ENCODE data around the gene NEK1. TPM values are rescaled to one million over a fixed set of nuclear protein-coding genes. Genes with fewer than 3 reads are reported as not detected.

The NEK1 gene
- polyA plus RNA-seq, 1 of the 3 experiments (the other 2 are of a cell fraction), result 2.0 TPM

DNA sequence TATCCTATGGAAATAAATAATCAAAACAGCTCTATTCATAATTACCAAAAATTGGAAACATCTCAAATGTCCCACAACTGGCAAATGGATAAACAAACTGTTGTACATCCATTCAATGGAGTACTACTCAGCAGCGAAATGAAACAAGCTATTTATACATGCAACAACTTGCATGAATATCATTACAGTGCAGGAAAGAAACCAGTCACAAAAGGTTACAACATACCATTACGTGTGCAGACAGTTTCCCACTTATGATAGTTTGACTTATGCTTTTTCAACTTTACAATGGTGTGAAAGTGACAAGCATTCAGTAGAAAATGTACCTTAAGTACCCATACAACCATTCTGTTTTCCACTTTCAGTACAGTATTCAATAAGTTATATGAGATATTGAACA lies 82.3 kb downstream of the NEK1 start:
- Histone ChIP-seq H3K36me3 (replicated peaks in 1 of 2; ENCODE audit: control insufficient read depth in 1 of 2, insufficient read depth in 2 of 2, low read length in 1 of 2) (peaks cover 44% of the 10 kb centered on the region in 2 experiments), H3K4me3 (ENCODE audit: low read depth in 2 of 2, low read length in 1 of 2) (no peak overlapping the region), H3K9ac (no peak overlapping the region), H3K27ac (ENCODE audit: low read depth in 2 of 2, low read length in 1 of 2) (no peak overlapping the region), H3K4me1 (ENCODE audit: control insufficient read depth in 1 of 2, insufficient read depth in 2 of 2, low read depth in 1 of 2, low read length in 1 of 2) (no peaks in the 10 kb centered on the region), H3K4me2 (no peak overlapping the region), H2AFZ (ENCODE audit: low read depth) (no peak overlapping the region), H4K20me1 (ENCODE audit: insufficient read depth) (no peaks in the 10 kb centered on the region), H3K27me3 (ENCODE audit: insufficient read depth) (no peaks in the 10 kb centered on the region), H3K9me2 (no peaks in the 10 kb centered on the region), H3K9me3 (no peaks in the 10 kb centered on the region), H3F3A (replicated peaks; ENCODE audit: insufficient read depth) (no peaks in the 10 kb centered on the region), H3K79me2 (ENCODE audit: insufficient read depth) (no peaks in the 10 kb centered on the region)
- DNase-seq, result no peak
- POLR2A ChIA-PET, result no interaction called here
- TF ChIP-seq ELF1 (IDR thresholded peaks at IDR 0.05) (no peak), EZH2phosphoT487 (IDR thresholded peaks at IDR 0.05; ENCODE audit: borderline replicate concordance, low read depth) (no peak), RCOR1 (IDR thresholded peaks at IDR 0.05; ENCODE audit: low read length) (no peak), GABPA (IDR thresholded peaks at IDR 0.05; ENCODE audit: low read depth) (no peak), GATA2 (CRISPR knock-in tag; IDR thresholded peaks at IDR 0.05) (no peak), IRF3 (IDR thresholded peaks at IDR 0.05; ENCODE audit: low read depth, low read length) (no peak), RXRA (IDR thresholded peaks at IDR 0.05; ENCODE audit: borderline replicate concordance, low read depth) (no peak), NRF1 (IDR thresholded peaks at IDR 0.05; ENCODE audit: low read depth, low read length) (no peak), FOXJ3 (CRISPR knock-in tag; IDR thresholded peaks at IDR 0.05) (no peak), USF2 (IDR thresholded peaks at IDR 0.05; ENCODE audit: borderline replicate concordance, low read depth, low read length) (no peak), YY1 (IDR thresholded peaks at IDR 0.05; ENCODE audit: low read depth) (no peak), EP300 (IDR thresholded peaks at IDR 0.05; ENCODE audit: borderline replicate concordance in 1 of 2, low read depth in 1 of 2, low read length in 1 of 2) (no peak)
- TF ChIP-seq, protein P1, sequence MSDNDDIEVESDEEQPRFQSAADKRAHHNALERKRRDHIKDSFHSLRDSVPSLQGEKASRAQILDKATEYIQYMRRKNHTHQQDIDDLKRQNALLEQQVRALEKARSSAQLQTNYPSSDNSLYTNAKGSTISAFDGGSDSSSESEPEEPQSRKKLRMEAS (IDR thresholded peaks at IDR 0.05; ENCODE audit: low read depth), result no peak
- CTCF ChIA-PET, result no interaction called here
- 83% methylated on average over 2 of the region's 2 CpGs for WGBS (ENCODE audit: low lambda C conversion rate)

GRCh38 chr4:169523796-169524195 lies 88.6 kb downstream of the NEK1 start:
- POLR2A ChIA-PET, result no interaction called here
- peaks cover 16 to 21% of the 10 kb centered on the region in 2 experiments for H3K36me3 ChIP-seq (replicated peaks in 1 of 2; ENCODE audit: control insufficient read depth in 1 of 2, insufficient read depth in 2 of 2, low read length in 1 of 2)
- H3F3A ChIP-seq (replicated peaks; ENCODE audit: insufficient read depth), result no peaks in the 10 kb centered on the region
- TF ChIP-seq NRF1 (IDR thresholded peaks at IDR 0.05; ENCODE audit: low read depth, low read length), result no peak
- TF ChIP-seq MEF2A (IDR thresholded peaks at IDR 0.05; ENCODE audit: borderline replicate concordance, low read depth), result no peak
- no peak for TF ChIP-seq MXI1 (IDR thresholded peaks at IDR 0.05; ENCODE audit: low read depth, low read length)
- TF ChIP-seq RCOR1 (IDR thresholded peaks at IDR 0.05; ENCODE audit: low read length), result no peak
- TF ChIP-seq CHD2 (IDR thresholded peaks at IDR 0.05; ENCODE audit: low read length, partially characterized antibody), result no peak
- TF ChIP-seq RXRA (IDR thresholded peaks at IDR 0.05; ENCODE audit: borderline replicate concordance, low read depth), result no peak
- no peak for TF ChIP-seq IRF3 (IDR thresholded peaks at IDR 0.05; ENCODE audit: low read depth, low read length)
- TF ChIP-seq RFX5 (IDR thresholded peaks at IDR 0.05; ENCODE audit: low read length), result no peak
- TF ChIP-seq, protein P2, sequence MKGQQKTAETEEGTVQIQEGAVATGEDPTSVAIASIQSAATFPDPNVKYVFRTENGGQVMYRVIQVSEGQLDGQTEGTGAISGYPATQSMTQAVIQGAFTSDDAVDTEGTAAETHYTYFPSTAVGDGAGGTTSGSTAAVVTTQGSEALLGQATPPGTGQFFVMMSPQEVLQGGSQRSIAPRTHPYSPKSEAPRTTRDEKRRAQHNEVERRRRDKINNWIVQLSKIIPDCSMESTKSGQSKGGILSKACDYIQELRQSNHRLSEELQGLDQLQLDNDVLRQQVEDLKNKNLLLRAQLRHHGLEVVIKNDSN (IDR thresholded peaks at IDR 0.05; ENCODE audit: borderline replicate concordance, low read depth), result no peak
- TF ChIP-seq ZBTB33 (IDR thresholded peaks at IDR 0.05; ENCODE audit: borderline replicate concordance, low read depth), result no peak
- no peak for TF ChIP-seq TAF1 (IDR thresholded peaks at IDR 0.05; ENCODE audit: borderline replicate concordance, low read depth, low read length)
- TF ChIP-seq FOSL2 (IDR thresholded peaks at IDR 0.05; ENCODE audit: borderline replicate concordance, low read depth), result no peak
- no peak for TF ChIP-seq NFIC (IDR thresholded peaks at IDR 0.05; ENCODE audit: borderline replicate concordance)
- no peak for TF ChIP-seq YY1 (IDR thresholded peaks at IDR 0.05; ENCODE audit: low read depth)
- TF ChIP-seq EP300 (IDR thresholded peaks at IDR 0.05; ENCODE audit: borderline replicate concordance in 1 of 2, low read depth in 1 of 2, low read length in 1 of 2), result no peak

More at GRCh38 chr4:169523796-169524195, 88.6 kb downstream of the NEK1 start:
- H3K4me2 ChIP-seq, result no peak overlapping the region
- no peaks in the 10 kb centered on the region for H4K20me1 ChIP-seq (ENCODE audit: insufficient read depth)
- no peak overlapping the region for H3K4me3 ChIP-seq (ENCODE audit: low read depth in 2 of 2, low read length in 1 of 2)
- no peaks in the 10 kb centered on the region for H3K9me3 ChIP-seq
- H2AFZ ChIP-seq (ENCODE audit: low read depth), result no peak overlapping the region
- CTCF ChIA-PET, result no interaction called here
- DNase-seq, result no peak
- no peaks in the 10 kb centered on the region for H3K79me2 ChIP-seq (ENCODE audit: insufficient read depth)
- H3K4me1 ChIP-seq (ENCODE audit: control insufficient read depth in 1 of 2, insufficient read depth in 2 of 2, low read depth in 1 of 2, low read length in 1 of 2), result no peaks in the 10 kb centered on the region
- no peaks in the 10 kb centered on the region for H3K27me3 ChIP-seq (ENCODE audit: insufficient read depth)
- no peak overlapping the region for H3K9ac ChIP-seq
- H3K9me2 ChIP-seq, result no peaks in the 10 kb centered on the region
- H3K27ac ChIP-seq (ENCODE audit: low read depth in 2 of 2, low read length in 1 of 2), result no peak overlapping the region
